ENCODE results near the gene ROMO1. TPM values are rescaled to one million over a fixed set of nuclear protein-coding genes. Genes with fewer than 3 reads are reported as not detected.

Gene ROMO1
- polyA plus RNA-seq, 2 of the 4 experiments (the other 2 are of a cell fraction): 201 to 430 TPM

- ChIA-PET CTCF (interaction anchor here (0.6 kb wide), 1 partner anchor 143 kb away, joined by 3 read pairs; no protein-coding TSS in a partner anchor), POLR2A (interaction anchor here (1.9 kb wide), 1 partner anchor 14 kb away, joined by 7 read pairs; no protein-coding TSS in a partner anchor)
- no peaks in the 10 kb centered on the region for H3K9me3 ChIP-seq
- H3K4me2 ChIP-seq: peak overlapping the region; percentile 97
- DNase-seq (ENCODE audit: low read depth in 1 of 2, low spot score in 1 of 2) (no peak), ATAC-seq (no peak), FAIRE-seq (no peak)
- WGBS (ENCODE audit: missing lambda C conversion rate): 33% methylated on average over 2 of the region's 2 CpGs
- peak overlapping the region; percentile 91 for H3K4me3 ChIP-seq
- no peak for TF ChIP-seq ZNF302 (CRISPR knock-in tag; IDR thresholded peaks at IDR 0.05)
- TF ChIP-seq USF2 (IDR thresholded peaks at IDR 0.05): no peak
- no peak for TF ChIP-seq SMC3 (IDR thresholded peaks at IDR 0.05)
- peaks cover 31% of the 10 kb centered on the region for H3K4me1 ChIP-seq
- H3K27ac ChIP-seq: no peak overlapping the region
Observed at GRCh38 chr20:35662551-35662950, 36.7 kb upstream of the ROMO1 start.

GRCh38 chr20:35663516-35664465, 35.4 kb upstream of the ROMO1 start:
- WGBS (ENCODE audit: missing lambda C conversion rate): 3% methylated on average over 27 of the region's 28 CpGs
- CTCF ChIA-PET: interaction anchor here (0.6 to 1.7 kb wide), 6 partner anchors 19 to 801 kb away, joined by 3 to 5 read pairs (median 4); no protein-coding TSS in a partner anchor

DNA sequence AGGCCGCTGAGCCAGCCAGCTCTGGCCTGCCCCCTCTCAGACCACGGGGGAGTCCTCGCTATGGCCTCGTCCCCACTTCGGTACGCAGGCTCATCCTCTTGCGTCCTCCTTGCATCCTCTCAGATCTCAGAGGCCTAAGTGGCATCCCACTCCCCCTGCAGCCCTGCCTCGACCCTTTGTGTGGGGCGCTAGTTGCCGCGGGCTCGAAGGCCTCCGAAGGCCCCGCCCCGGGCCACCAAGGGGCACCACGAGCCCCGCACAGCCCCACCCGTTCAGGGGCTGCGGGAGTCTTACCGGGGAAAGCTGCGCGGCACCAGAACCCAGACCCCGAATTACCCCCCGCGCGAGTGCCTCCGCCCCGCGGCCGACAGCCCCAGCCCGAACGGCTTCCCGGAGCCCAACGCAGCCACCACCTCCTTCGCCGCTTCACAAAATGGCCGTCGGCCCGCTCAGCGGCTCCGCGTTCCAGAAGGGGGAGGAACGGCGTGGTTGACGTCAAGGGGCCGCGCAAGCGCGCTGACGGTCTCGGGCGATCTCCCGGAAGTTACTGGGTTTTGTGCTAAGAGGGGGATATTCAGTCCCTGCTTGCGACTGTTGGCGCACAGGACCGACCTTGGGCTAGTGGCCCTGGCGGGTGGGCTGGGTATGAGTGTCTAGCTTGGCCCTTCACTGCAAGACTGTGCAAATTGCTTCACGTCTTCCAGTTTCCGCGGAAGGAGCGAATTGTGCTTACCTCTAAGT, 34.6 kb upstream of the ROMO1 start, which contains the start of the genes CPNE1 and RBM12:
Gene CPNE1, minus strand, starts transcription at position 435 of the 741 bp plus-strand sequence. CDS start 31,977 bp downstream, outside the sequence.
Gene RBM12, minus strand, starts transcription at position 435 of the 741 bp plus-strand sequence. CDS start 9,578 bp downstream, outside the sequence.
- H3K4me3 ChIP-seq: peak within 1 kb of the TSS; percentile 91
- no peaks in the 10 kb centered on the region for H3K9me3 ChIP-seq
- POLR2A ChIA-PET: interaction anchor here (0.6 to 4.0 kb wide), 9 partner anchors 10 to 220 kb away, joined by 3 to 51 read pairs (median 4); partner anchors contain the start of genes NFS1, PHF20, RBM39 and ROMO1
- H3K27ac ChIP-seq: peak within 1 kb of the TSS; percentile 94 to 99
- FAIRE-seq (no peak), DNase-seq (ENCODE audit: low read depth in 1 of 2, low spot score in 1 of 2) (peak; percentile 95 to 98), ATAC-seq (peak; percentile 93 to 95)
- peaks cover 31% of the 10 kb centered on the region for H3K4me1 ChIP-seq
- CTCF ChIA-PET: interaction anchor here (1.2 to 1.7 kb wide), 6 partner anchors 20 to 290 kb away, joined by 3 to 5 read pairs (median 4); partner anchors contain the start of gene SCAND1
- WGBS (ENCODE audit: missing lambda C conversion rate): 4% methylated on average over 16 of the region's 61 CpGs
- peak within 1 kb of the TSS; percentile 97 for H3K4me2 ChIP-seq
- no peak for TF ChIP-seq POLR2AphosphoS2 (conservative IDR thresholded peaks at IDR 0.05; ENCODE audit: low read length)
- no peak for TF ChIP-seq CTCF (IDR thresholded peaks at IDR 0.05)
- TF ChIP-seq ZFP36 (IDR thresholded peaks at IDR 0.05; ENCODE audit: borderline replicate concordance, partially characterized antibody): no peak
- TF ChIP-seq HOXB5 (CRISPR knock-in tag; IDR thresholded peaks at IDR 0.05): no peak
- TF ChIP-seq TP53 (CRISPR knock-in tag; IDR thresholded peaks at IDR 0.05): peak; percentile 85
- TF ChIP-seq CBX2 (IDR thresholded peaks at IDR 0.05; ENCODE audit: borderline replicate concordance, low read depth): no peak
- TF ChIP-seq ZC3H11A (IDR thresholded peaks at IDR 0.05): no peak
- no peak for TF ChIP-seq CEBPB (IDR thresholded peaks at IDR 0.05)
- TF ChIP-seq SMC3 (IDR thresholded peaks at IDR 0.05): no peak
- TF ChIP-seq HEYL (CRISPR knock-in tag; IDR thresholded peaks at IDR 0.05): no peak
- no peak for TF ChIP-seq MAZ (IDR thresholded peaks at IDR 0.05; ENCODE audit: borderline replicate concordance, low read depth, low read length)
- no peak for TF ChIP-seq KDM1A (IDR thresholded peaks at IDR 0.05; ENCODE audit: low read depth)
- peak; percentile 89 for TF ChIP-seq MAX (IDR thresholded peaks at IDR 0.05)

More at GRCh38 chr20:35663516-35664465, 35.4 kb upstream of the ROMO1 start:
- peak overlapping the region; percentile 91 for H3K4me3 ChIP-seq
- TF ChIP-seq REST (IDR thresholded peaks at IDR 0.05) (no peak), POLR2A (IDR thresholded peaks at IDR 0.05; ENCODE audit: low read length) (0 out of 2 replicates have a peak, but pooled peaks have one; percentile 14), FOSL2 (IDR thresholded peaks at IDR 0.05) (no peak), FOSL2 (CRISPR knock-in tag; IDR thresholded peaks at IDR 0.05) (no peak), HOXA7 (CRISPR knock-in tag; IDR thresholded peaks at IDR 0.05) (peak; percentile 36; the same call in 1 of the 2 replicates), NR3C1 (IDR thresholded peaks at IDR 0.05) (no peak), HOXB5 (CRISPR knock-in tag; IDR thresholded peaks at IDR 0.05) (no peak), CBX8 (IDR thresholded peaks at IDR 0.05) (no peak)
- peak overlapping the region; percentile 94 to 99 for H3K27ac ChIP-seq
- peaks cover 31% of the 10 kb centered on the region for H3K4me1 ChIP-seq
- ATAC-seq (peak; percentile 47 to 63), DNase-seq (ENCODE audit: low read depth in 1 of 2, low spot score in 1 of 2) (peak; percentile 51 to 54), FAIRE-seq (no peak)
- H3K9me3 ChIP-seq: no peaks in the 10 kb centered on the region
- peak overlapping the region; percentile 97 for H3K4me2 ChIP-seq
- POLR2A ChIA-PET: interaction anchor here (0.6 to 4.0 kb wide), 12 partner anchors 9 to 290 kb away, joined by 3 to 51 read pairs (median 4); partner anchors contain the start of genes NFS1, PHF20, RBM39 and ROMO1

Measured in A549 (cell line).